SK-N-DZ (cell line): ENCODE results near the gene CYP46A1.

Experiments
- DNase-seq: peaks from one replicate; pipeline ENCODE4 v3.0.0-alpha.2; 2015; ENCODE audit warnings: low spot score

CYP46A1 gene

GRCh38 chr14:99708449-99708848, 24.4 kb downstream of the CYP46A1 start:
- DNase-seq, result no peak

- DNase-seq, result no peak
These were observed 29.9 kb downstream of the CYP46A1 start for GRCh38 chr14:99713972-99714371.

- DNase-seq, result no peak
These were observed 31.3 kb downstream of the CYP46A1 start for GRCh38 chr14:99715266-99716000.

- DNase-seq, result no peak
These were observed 32.2 kb downstream of the CYP46A1 start for GRCh38 chr14:99716091-99716849.

- no peak for DNase-seq
These were observed 33.0 kb downstream of the CYP46A1 start for GRCh38 chr14:99716850-99717681.

- DNase-seq, result no peak
These were observed 33.5 kb downstream of the CYP46A1 start for GRCh38 chr14:99717682-99718013.

GRCh38 chr14:99718031-99718810, 34.1 kb downstream of the CYP46A1 start:
- no peak for DNase-seq

- DNase-seq, result no peak
These were observed 34.7 kb downstream of the CYP46A1 start for GRCh38 chr14:99718811-99719192.

- DNase-seq, result no peak
These were observed 37.1 kb downstream of the CYP46A1 start for GRCh38 chr14:99720941-99721791.

GRCh38 chr14:99721792-99722516, 37.9 kb downstream of the CYP46A1 start:
- DNase-seq, result no peak

GRCh38 chr14:99722741-99723140, 38.6 kb downstream of the CYP46A1 start:
- no peak for DNase-seq

GRCh38 chr14:99724196-99724891, 40.2 kb downstream of the CYP46A1 start:
- peak; percentile 21 for DNase-seq

GRCh38 chr14:99724939-99725773, 41.1 kb downstream of the CYP46A1 start:
- DNase-seq, result no peak

GRCh38 chr14:99725774-99726537, 41.9 kb downstream of the CYP46A1 start:
- DNase-seq, result no peak

GRCh38 chr14:99726538-99727095, 42.5 kb downstream of the CYP46A1 start:
- no peak for DNase-seq

- no peak for DNase-seq
These were observed 43.2 kb downstream of the CYP46A1 start for GRCh38 chr14:99727096-99727870.
